HG03139 (cell line): ENCODE results near the gene NTRK3.
"Not testable (repeated sequence)": the region's sequence is repeated elsewhere in the genome, so short reads cannot be mapped to it uniquely, and the experiment has no call there.

ENCODE experiments used
- ATAC-seq: cut with Tn5 transposase; IDR thresholded peaks from one replicate; pipeline ENCODE4 v1.9.1; 2021; ENCODE audit not compliant: unreplicated experiment

NTRK3 gene

DNA sequence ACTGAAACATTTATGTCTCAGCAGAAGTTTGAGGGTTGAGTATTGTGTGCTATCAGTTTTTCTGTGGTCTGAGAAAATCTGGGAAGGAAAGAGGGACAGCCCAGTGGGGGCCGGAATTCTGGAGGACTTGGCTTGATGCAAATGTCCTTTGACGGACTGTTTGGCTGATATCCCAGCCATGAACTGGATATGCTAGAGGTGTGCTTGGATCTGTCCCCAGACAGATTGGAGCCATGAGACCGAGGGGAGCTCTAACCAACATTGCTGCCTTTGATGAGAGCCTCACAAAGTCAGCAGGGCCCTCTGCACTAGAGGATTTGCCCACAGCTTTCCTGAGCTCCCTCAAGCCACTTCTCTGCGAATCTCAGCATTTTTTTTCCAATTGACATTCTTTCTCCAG lies 405.6 kb downstream of the NTRK3 start:
- no peak for ATAC-seq

DNA sequence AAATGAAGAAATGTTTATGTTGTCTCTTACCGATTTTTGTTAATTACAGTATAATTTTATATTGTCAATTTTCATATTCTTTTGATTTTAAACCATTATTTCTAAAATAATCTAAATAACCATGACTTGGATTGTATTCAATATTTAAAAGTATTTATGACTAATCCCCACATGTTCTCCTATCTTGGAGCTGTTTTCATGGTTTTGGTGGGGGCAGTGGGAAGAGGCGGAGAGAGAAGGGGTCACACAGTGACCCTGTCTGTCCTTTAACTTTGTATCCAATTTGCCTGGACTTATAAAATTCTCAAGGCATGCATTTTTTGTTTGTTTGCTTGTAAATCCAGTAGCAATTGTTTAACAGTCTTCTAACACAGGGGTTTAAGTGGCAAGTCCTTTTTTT lies 407.4 kb downstream of the NTRK3 start:
- ATAC-seq = no peak

DNA sequence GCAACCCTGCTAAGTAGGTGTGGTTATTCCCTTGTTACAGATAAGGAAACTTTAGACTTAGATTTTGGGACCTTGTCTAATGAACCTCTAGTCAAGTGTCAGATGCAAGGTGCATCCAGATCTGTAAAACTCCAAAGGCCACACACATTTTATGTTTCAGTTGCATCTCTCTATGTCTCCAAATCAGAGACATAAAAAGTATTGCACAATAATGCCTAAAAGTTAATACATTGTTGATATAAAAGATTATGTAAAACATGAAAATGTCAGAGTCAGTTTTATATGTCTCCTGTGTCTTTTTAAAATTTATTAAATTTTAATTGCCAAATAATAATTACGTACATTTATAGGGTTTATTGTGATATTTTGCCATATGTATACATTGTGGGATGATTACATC lies 408.5 kb downstream of the NTRK3 start:
- ATAC-seq = no peak

DNA sequence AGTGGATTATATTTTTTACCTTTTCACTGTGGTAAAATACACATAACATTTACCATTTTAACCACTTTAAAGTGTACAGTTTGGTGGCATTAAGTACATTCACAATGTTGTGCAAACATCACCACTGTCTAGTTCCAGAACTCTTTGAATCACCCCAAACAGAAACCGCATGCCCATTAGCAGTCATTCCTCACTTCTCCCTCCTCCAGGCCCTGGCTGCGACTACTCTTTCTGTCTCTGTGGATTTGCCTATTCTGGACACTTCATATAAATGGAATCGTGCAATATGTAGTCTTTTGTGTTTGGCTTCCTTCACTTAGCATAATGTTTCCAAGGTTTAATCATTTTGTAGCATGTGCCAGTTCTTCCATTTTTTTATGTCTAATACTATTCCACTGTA lies 409.8 kb downstream of the NTRK3 start:
- no peak for ATAC-seq

DNA sequence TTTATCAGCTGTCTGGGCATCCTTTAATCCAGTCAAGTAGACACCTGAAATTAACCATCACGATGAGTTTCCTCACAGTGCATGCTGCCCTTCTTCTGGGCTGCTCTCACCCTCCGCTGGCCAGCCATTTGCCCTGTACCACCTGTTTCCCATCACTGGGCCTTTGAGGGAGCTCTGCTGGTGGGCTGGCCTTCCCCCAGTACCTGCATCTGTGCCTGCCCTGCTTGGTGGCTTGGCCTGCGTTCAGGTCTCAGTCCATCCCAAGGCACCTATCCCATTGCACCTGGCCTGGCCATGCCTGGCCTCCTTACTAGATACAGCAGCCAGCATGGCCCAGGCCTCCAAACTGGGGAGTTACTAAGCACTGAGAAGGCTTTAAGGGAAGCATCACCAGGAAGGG lies 413.2 kb downstream of the NTRK3 start:
- no peak for ATAC-seq

DNA sequence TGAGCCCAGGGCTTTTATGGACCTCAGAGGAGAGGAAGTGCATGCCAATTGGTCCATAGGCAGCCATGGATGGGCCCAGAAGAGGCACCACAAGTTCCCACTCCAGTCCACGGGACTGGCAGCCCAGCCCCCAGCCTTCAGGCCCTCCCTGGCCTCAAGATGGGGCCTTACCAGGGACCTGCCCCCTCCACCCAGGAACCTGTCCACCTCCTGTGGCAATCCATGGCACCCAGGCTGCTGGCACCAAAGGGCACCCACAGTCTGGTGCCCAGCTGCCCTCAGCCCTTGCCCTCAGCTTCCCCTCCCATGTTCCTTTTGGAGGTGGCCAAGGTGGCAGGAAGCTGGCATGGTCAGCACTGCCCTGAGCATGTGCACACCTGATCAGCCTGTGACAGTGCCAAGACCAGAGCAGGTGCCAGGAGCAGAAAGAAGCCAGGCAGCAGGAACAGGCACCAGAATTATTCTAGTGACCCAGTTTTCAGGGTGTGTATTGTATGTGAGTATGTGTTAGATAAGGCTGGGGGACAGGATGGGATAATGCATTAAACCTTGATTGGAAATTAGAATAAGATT lies 415.0 kb downstream of the NTRK3 start:
- no peak for ATAC-seq

DNA sequence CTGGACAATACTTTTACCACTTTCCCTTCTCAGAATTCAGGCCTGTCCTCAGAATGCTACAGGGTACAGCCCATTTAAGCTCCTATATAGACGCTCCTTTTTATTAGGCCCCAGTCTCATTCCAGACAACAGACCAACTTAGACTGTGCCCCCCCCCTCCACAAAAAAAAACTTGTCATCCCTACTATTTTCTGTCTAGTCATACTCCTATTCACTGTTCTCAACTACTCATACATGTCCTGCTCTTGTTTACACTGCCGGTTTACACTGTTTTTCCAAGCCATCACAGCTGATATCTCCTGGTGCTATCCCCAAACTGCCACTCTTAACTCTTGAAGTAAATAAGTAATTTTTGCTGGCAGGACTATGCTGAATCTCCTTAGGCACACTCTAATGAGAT lies 420.7 kb downstream of the NTRK3 start:
- ATAC-seq = not testable (repeated sequence)

DNA sequence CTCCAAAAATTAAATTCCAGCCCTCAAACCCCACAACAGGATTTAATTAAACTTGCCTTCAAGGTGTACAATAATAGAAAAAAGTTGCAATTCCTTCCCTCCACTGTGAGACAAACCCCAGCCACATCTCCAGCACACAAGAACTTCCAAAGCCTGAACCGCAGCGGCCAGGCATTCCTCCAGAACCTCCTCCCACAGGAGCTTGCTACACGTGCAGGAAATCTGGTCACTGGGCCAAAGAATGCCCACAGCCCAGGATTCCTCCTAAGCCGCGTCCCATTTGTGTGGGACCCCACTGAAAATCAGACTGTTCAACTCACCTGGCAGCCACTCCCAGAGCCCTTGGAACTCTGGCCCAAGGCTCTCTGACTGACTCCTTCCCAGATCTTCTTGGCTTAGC lies 423.2 kb downstream of the NTRK3 start:
- ATAC-seq = not testable (repeated sequence)

DNA sequence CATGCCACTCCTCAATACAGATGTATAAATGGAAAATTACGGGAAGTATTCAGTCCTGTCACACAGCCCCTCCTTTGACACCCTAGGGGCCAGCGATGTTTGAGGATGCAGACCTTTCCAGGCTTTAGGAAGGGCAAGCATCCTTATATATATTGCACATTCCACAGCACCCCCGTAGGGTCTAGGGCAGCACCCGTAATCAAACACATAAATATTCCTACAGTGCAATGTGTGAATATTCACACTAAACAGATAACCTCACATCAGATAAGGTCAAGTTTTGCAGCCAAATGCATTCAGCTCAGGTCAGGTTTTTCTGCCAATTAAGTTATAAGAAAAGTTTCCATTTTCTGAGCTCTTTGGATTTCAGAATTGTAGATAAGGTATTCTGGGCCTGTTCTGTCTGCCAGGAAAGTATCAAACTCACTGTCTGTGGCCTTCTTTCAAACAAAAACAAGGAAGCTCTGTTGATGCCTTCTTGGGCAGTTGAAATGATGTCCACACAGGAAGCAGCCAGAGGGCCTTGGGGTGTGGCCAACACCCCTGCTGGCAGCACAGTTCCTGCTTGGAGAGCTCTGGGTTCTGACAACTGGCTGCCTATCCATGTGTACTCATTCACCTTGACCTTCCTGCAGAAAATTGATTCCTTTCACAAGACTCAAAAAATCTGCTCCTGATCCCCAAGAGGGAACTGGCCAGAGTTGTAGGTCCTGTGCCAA lies 427.0 kb downstream of the NTRK3 start:
- ATAC-seq = no peak

DNA sequence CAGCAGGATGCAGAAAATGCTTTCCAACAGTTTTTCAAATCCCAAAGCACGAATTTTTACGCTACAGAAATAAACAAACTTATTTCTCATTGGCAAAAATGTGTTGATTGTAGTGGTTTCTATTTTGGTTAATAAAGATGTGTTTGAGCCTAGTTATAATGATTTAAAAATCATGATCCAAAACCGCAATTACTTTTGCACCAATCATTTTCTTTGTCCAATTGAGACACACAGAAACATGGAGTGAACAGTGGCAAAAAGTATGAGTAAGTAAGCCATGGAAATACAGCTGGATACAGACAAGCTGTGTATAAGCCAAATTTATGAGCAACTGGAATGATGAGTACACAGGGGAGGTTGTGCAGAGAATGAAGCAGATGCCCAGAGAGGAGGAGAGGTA lies 427.9 kb downstream of the NTRK3 start:
- ATAC-seq = no peak

DNA sequence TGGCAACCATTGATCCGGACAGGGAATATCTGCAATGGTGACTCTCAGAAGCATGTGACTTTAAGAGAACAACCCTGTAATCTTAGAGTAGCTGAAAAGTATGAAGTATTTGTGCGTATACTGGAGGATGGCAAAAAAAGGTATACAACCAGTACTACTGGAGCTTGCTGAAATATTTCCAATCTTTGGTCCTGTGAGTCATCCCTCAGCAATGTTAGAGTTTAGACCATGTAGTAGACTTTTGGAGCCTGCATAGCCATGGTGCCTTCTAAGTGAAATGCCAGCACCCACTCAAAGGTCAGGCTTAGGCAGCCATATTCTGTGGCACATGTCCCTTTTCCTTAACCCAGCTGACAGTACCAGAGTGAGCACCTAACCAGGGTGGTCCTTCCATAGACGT lies 429.4 kb downstream of the NTRK3 start:
- ATAC-seq = no peak

DNA sequence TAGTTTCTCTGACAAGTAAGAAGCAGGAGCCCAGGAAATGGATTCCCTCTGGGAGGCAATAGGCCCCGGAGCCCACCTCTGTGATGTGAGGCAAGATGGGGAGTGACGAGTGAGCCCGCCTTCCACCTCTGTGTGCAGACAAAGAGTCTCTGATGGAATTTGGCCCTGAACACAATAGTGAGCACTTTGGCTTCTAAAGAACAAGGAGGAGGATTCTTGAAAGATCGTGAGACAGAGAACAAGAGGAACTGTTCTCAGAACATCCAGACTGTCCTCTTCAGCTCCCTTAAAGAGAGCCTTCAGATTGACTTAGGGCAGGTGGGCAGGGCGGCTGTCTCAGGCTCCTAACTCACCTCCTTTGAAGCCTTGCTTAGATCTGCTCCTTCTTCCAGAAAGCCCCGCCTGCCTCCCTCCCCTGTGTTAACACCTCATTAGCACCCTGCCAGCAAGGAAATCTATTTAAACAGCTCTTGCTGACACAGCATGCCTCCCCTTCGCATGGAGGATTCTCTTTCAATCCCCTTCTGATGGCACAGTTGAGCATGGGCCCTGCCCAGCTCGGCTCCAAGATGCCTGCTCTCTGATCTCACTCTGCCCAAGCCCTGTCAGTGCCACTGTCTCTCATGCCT lies 430.3 kb downstream of the NTRK3 start:
- no peak for ATAC-seq

DNA sequence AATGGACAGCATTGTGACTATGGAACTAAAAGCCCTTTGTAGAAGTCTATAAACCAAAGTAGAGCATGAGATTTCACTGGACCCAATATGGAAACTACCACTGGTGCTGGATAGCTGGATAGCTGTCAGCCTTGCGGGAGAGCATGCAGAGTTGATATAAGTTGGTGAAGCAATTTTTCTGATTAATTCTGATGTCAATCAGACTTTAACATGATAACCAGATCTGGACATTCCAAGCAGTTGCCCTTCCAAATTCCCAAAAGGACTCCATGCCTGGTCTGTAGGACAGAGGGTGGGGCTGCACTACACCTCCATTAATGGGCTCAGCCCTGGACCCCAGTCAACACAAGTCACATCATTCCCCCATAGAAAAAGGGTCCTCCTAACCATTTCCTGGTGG lies 437.8 kb downstream of the NTRK3 start:
- ATAC-seq = no peak

DNA sequence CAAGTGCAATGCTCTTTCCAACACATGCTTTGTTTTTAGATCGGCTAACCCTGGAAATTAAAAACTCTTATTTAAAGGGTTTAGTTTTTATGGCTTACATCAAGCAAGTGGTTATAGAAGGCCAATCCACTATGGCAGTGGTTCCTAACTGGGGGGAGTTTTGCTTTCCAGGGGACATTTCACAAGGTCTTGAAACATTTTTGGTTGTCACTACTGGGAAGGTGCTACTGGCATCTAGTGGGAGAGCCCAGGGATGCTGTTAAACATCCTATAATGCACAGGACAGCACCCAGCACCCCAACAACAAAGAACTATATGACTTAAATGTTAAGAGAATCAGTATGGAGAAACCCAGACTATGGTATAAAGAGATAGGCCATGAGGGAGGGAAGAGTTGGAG lies 439.0 kb downstream of the NTRK3 start:
- ATAC-seq = no peak

DNA sequence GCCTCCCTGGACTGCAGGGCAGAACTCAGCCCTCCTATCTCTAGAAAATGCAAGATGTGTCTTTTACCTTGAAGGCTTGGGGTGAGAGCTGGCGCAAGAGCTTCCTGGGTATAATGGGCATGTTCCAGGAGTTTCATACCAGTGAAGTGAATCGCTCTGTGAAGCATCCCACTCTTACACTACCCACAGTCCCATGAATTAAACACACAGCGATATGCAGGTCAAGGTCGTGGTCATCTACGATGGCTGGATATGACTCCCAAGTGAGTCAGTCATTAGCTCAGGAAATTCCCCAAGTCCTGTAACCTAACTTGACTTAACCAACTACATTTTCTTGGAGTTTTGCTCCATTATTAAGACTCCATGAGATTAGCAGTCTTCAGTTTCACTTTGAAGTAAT lies 439.7 kb downstream of the NTRK3 start:
- ATAC-seq = no peak

DNA sequence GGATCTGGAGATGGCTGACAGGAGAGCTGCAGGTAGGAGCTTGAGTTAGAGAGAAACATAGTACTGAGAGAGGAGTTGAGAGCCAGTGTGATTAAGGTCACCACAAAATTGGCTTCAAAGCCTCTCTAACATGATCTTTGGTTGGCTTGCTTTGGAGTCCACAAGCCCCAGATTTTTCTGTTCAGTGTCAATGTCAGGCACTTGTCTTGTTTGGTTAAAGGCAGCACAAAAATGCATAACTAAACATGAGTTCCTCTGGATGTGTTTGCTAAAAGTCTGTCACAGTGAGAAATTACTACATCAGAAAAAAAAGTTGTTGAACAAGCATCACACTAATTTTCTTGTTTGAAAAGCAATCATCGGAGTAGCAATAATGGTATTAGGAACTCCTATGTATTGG lies 440.5 kb downstream of the NTRK3 start:
- ATAC-seq = no peak
